Nephron (organoid): ENCODE measurements around the gene CAMKMT.

Experiments
- H3K27ac Mint-ChIP-seq, 3 experiments: 2 replicates each; pipeline ENCODE4 v1.8.0; 2020; ENCODE audit warnings: mixed read lengths in 3 of 3, mild to moderate bottlenecking in 2 of 3, moderate library complexity in 1 of 3
- H3K27me3 Mint-ChIP-seq: 2 replicates; pipeline ENCODE4 v1.8.0; 2021; ENCODE audit warnings: low read depth, mild to moderate bottlenecking, moderate library complexity, mixed read lengths
- H3K36me3 Mint-ChIP-seq: 2 replicates; pipeline ENCODE4 v1.8.0; 2020; ENCODE audit warnings: low read depth, mixed read lengths
- H3K4me1 Mint-ChIP-seq: 2 replicates; pipeline ENCODE4 v1.8.0; 2020; ENCODE audit warnings: mixed read lengths
- H3K4me3 Mint-ChIP-seq, 3 experiments: 2 replicates each; pipeline ENCODE4 v1.8.0; 2020; ENCODE audit warnings: mild to moderate bottlenecking in 3 of 3, mixed read lengths in 3 of 3, moderate library complexity in 2 of 3
- H3K9me3 Mint-ChIP-seq: 2 replicates; pipeline ENCODE4 v1.8.0; 2020; ENCODE audit warnings: mixed read lengths
- CTCF ChIP-seq, 3 experiments: fragments of 200-600 bp; sonication (generic); IDR thresholded peaks; one replicate each; pipeline ENCODE4 v1.5.0; 2021; ENCODE audit warnings: antibody characterized with exemption in 3 of 3; ENCODE audit not compliant: unreplicated experiment in 3 of 3

The CAMKMT gene

GRCh38 chr2:44786817-44787214 is 425.1 kb downstream of the CAMKMT start:
- Mint-ChIP-seq H3K4me3 (no peak overlapping the region), H3K27ac (peak overlapping the region; percentile 4 to 85 (median 10)), H3K4me1 (no peaks in the 10 kb centered on the region), H3K36me3 (no peaks in the 10 kb centered on the region), H3K27me3 (peaks cover 53% of the 10 kb centered on the region), H3K9me3 (peaks cover 13% of the 10 kb centered on the region)
- no peak for TF ChIP-seq CTCF (IDR thresholded peaks at IDR 0.05; ENCODE audit: unreplicated experiment in 3 of 3)

GRCh38 chr2:44787663-44788062 is 425.9 kb downstream of the CAMKMT start:
- peaks cover 55% of the 10 kb centered on the region for H3K27me3 Mint-ChIP-seq
- H3K4me1 Mint-ChIP-seq = no peaks in the 10 kb centered on the region
- H3K36me3 Mint-ChIP-seq = no peaks in the 10 kb centered on the region
- no peak overlapping the region for H3K27ac Mint-ChIP-seq
- no peak for TF ChIP-seq CTCF (IDR thresholded peaks at IDR 0.05; ENCODE audit: unreplicated experiment in 3 of 3)
- H3K4me3 Mint-ChIP-seq = no peak overlapping the region
- peaks cover 8% of the 10 kb centered on the region for H3K9me3 Mint-ChIP-seq

GRCh38 chr2:44789446-44789845 is 427.7 kb downstream of the CAMKMT start:
- TF ChIP-seq CTCF (IDR thresholded peaks at IDR 0.05; ENCODE audit: unreplicated experiment in 3 of 3) = no peak
- Mint-ChIP-seq H3K9me3 (no peaks in the 10 kb centered on the region), H3K27me3 (peaks cover 71% of the 10 kb centered on the region), H3K4me1 (no peaks in the 10 kb centered on the region), H3K4me3 (no peak overlapping the region), H3K36me3 (no peaks in the 10 kb centered on the region), H3K27ac (no peak overlapping the region)

GRCh38 chr2:44789971-44790721 is 428.4 kb downstream of the CAMKMT start:
- Mint-ChIP-seq H3K9me3 (no peaks in the 10 kb centered on the region), H3K27me3 (peaks cover 78% of the 10 kb centered on the region), H3K27ac (no peak overlapping the region), H3K4me3 (no peak overlapping the region), H3K36me3 (no peaks in the 10 kb centered on the region), H3K4me1 (no peaks in the 10 kb centered on the region)
- no peak for TF ChIP-seq CTCF (IDR thresholded peaks at IDR 0.05; ENCODE audit: unreplicated experiment in 3 of 3)

- no peak for TF ChIP-seq CTCF (IDR thresholded peaks at IDR 0.05; ENCODE audit: unreplicated experiment in 3 of 3)
- peaks cover 88% of the 10 kb centered on the region for H3K27me3 Mint-ChIP-seq
- H3K9me3 Mint-ChIP-seq = peaks cover under 1% of the 10 kb centered on the region
Measured at GRCh38 chr2:44793322-44793870, 431.6 kb downstream of the CAMKMT start.

GRCh38 chr2:44796771-44797170 is 435.0 kb downstream of the CAMKMT start:
- H3K4me3 Mint-ChIP-seq = no peak overlapping the region
- H3K9me3 Mint-ChIP-seq = peaks cover 6% of the 10 kb centered on the region
- TF ChIP-seq CTCF (IDR thresholded peaks at IDR 0.05; ENCODE audit: unreplicated experiment in 3 of 3) = no peak
- H3K4me1 Mint-ChIP-seq = no peaks in the 10 kb centered on the region
- no peak overlapping the region for H3K27ac Mint-ChIP-seq
- H3K27me3 Mint-ChIP-seq = peaks cover 92% of the 10 kb centered on the region
- H3K36me3 Mint-ChIP-seq = no peaks in the 10 kb centered on the region

More at GRCh38 chr2:44793322-44793870, 431.6 kb downstream of the CAMKMT start:
- no peaks in the 10 kb centered on the region for H3K36me3 Mint-ChIP-seq
- no peaks in the 10 kb centered on the region for H3K4me1 Mint-ChIP-seq
- no peak overlapping the region for H3K27ac Mint-ChIP-seq
- no peak overlapping the region for H3K4me3 Mint-ChIP-seq
